Smooth muscle cell of the pulmonary artery (primary cell): ENCODE data around the gene IDS. TPM values are rescaled to one million over a fixed set of nuclear protein-coding genes. Genes with fewer than 3 reads are reported as not detected.

Experiments used
- total RNA-seq: library from RNA; depleted of rRNA; stranded (reverse); fragments of >200 nt; gene quantifications from 2 replicates; pipeline ENCODE4 v1.2.3, GENCODE V29; 2014

Gene IDS
- total RNA-seq: 105 and 160 TPM in 2 replicates

DNA sequence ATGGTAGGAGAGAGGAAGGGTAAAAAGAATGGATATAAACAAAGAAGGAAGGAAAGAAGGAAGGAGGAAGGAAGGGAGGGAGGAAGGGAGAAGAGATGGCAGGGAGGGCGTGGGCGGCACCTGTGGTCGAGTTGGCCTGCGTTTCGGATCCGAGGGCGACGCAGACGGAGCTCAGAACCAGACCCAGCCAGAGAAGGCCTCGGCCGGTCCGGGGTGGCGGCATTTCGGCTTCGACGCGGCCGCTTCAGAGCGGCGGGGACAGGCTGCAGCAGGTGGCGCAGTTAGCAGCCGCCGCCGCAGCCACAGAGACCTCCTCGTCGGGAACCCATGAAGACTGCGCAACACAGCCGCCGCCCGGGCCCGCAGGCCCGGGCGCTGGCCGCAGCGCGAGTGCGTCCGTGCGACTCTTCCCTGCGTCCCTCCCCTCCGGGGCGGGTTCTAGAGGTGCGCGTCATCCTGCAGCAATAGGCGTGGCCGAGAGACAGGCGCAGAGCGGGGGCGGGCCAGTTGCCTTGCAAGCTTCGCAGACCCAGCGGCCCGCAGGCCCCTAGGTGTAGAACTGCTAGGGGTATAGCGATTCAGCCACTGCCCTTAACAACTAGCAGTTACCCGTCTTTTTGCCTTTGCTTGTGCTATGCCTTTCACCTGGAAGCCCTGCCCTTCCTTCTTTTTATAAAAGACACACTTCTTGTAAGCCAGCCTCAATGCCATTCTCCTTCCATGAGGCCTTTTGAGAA lies at the start of gene IDS:
TSS of gene IDS (minus strand) at position 392 of the 737 bp plus-strand sequence. CDS start at position 223, 169 bp downstream.

GRCh38 chrX:149549701-149550100 lies 44.6 kb upstream of the IDS start, which contains the start of gene HSFX3:
Gene HSFX3 (minus strand): TSS chrX:149549924. CDS start chrX:149549852, 72 bp downstream.

DNA sequence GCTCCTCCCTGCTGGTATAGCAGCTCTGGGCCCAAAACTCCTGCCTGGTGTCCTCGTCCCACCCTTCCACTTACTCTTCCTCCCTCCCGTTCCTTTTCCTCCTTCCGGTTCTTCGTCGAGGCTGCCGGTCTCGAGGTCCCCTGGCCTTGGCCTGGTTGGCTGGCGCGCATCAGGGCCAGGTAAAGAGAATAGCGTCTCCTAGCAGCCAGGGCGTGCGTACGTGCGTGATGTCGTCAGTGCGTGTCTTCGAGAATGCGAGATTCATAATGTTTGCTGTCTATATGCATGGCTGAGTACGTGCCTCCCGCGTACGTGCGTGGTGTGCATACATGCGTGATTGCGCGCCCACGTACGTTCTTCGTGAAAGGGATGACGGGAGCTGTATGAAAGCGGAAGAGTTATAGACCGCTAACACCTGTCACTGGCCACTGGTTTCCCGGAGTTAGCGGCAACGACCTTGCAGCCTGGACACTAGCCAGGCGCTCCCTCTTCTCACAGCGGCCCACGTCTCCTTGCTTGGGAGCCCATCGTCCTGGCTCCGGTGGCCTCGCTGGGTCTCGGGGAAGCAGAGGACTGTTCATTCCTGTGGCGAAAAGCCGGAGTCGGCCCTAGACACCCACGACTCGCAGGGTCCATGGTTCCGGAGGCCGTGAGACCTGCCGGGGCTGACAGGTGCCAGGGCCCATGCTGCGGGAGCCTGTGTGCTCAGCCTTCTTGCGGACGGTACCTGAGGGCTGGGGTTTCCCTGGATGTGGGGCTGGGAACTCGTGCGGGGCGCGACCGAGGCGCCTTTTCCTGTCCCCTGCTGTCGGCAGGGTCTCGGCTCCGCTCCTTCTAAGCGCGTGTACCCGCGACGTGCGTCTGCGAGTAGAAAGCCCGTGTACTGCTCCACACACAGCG lies 35.8 kb upstream of the IDS start, which contains the start of gene EOLA1:
TSS of gene EOLA1 (plus strand) at position 392 of the 900 bp plus-strand sequence. CDS start 4,619 bp downstream, outside the sequence.

Other genes starting within 250 kb of the IDS start
- gene EOLA1, start 35.7 kb upstream of the IDS start, total RNA-seq: 13.8 and 14.3 TPM in 2 replicates
- gene HSFX3, start 44.6 kb upstream of the IDS start, total RNA-seq: not detected in 2 replicates
- gene MAGEA9B, start 82.2 kb upstream of the IDS start, total RNA-seq: not detected in 2 replicates
- gene HSFX2, start 90.0 kb upstream of the IDS start, total RNA-seq: 0.72 TPM in 1 of 2 replicates, not detected in the other
- 19.6 and 22.2 TPM in 2 replicates for gene TMEM185A, start 126.5 kb upstream of the IDS start, total RNA-seq
- not detected in 2 replicates for gene MAGEA11, start 206.8 kb upstream of the IDS start, total RNA-seq